HepG2 (cell line): ENCODE results near the gene HMMR. TPM values are rescaled to one million over a fixed set of nuclear protein-coding genes. Genes with fewer than 3 reads are reported as not detected.

ENCODE experiments used
- ATAC-seq: fragments of 200-7000 bp; cut with Tn5 transposase; 3 replicates; pipeline ENCODE4 v1.9.1; 2020; ENCODE audit warnings: mild to moderate bottlenecking, moderate library complexity
- BruUV-seq: library from RNA; stranded (reverse); fragments of 400-500 nt; replicated peaks from 2 replicates; lab custom pipeline; 2021; lab: Mats Ljungman, UMichigan
- CTCF ChIA-PET: fragments of 300-600 bp; formaldehyde crosslinking; extraction: SDS; loops from one replicate; lab custom pipeline; 2021; ENCODE audit warnings: low total read pairs, inconsistent platforms, low intra/inter-chr PET ratio; lab: Yijun Ruan, JAX
- POLR2A ChIA-PET: fragments of 350-600 bp; sonication (Branson Sonifier 250); formaldehyde crosslinking; loops from one replicate; lab custom pipeline; 2020; ENCODE audit warnings: antibody characterized with exemption, inconsistent platforms; lab: Yijun Ruan, JAX
- DNase-seq: peaks from one replicate; pipeline ENCODE4 v3.0.0-alpha.2; 2015; ENCODE audit warnings: low spot score
- FAIRE-seq: peaks from 3 replicates; lab custom pipeline; 2011; peaks lifted over from hg19 to GRCh38; lab: Jason Lieb, UNC
- H2AFZ ChIP-seq: one replicate; pipeline ENCODE4 v1.6.1; 2011; ENCODE audit warnings: low read length, inconsistent platforms
- H3K27ac ChIP-seq: fragments of 300-600 bp; 3 replicates; pipeline ENCODE4 v1.8.0; 2011; ENCODE audit warnings: mixed run types, mild to moderate bottlenecking, mixed read lengths, low read length, inconsistent platforms; ENCODE audit not compliant: insufficient read depth; ENCODE audit errors: extremely low read length
- H3K27me3 ChIP-seq, 2 experiments: fragments of 200-600 bp in 1 of 2; 2 replicates in 1 of 2; 3 replicates in 1 of 2; pipeline versions ENCODE4 v1.6.0 to v1.8.0; 2011; ENCODE audit warnings: low read length in 2 of 2, mild to moderate bottlenecking in 2 of 2, moderate library complexity in 2 of 2, inconsistent platforms in 1 of 2; ENCODE audit not compliant: insufficient read depth in 2 of 2, control insufficient read depth in 1 of 2
- H3K36me3 ChIP-seq, 2 experiments: fragments of 200-600 bp in 1 of 2; replicated peaks in 1 of 2; 2 replicates in 1 of 2; 3 replicates in 1 of 2; pipeline versions ENCODE4 v1.5.1 to v1.8.0; 2011; ENCODE audit warnings: low read length in 2 of 2, inconsistent platforms in 1 of 2; ENCODE audit not compliant: insufficient read depth in 2 of 2, control insufficient read depth in 1 of 2
- H3K4me1 ChIP-seq: 2 replicates; pipeline ENCODE4 v1.5.1; 2012; ENCODE audit warnings: low read length, inconsistent platforms; ENCODE audit not compliant: insufficient read depth
- H3K4me2 ChIP-seq: 2 replicates; pipeline ENCODE4 v1.6.0; 2011; ENCODE audit warnings: low read depth, low read length, inconsistent platforms
- H3K4me3 ChIP-seq, 3 experiments: fragments of 200-600 bp in 1 of 3; sonication (generic), shearing (Covaris generic) in 1 of 3; replicated peaks in 1 of 3; 2 replicates each; pipeline ENCODE4 v1.5.1; 2011 to 2016; ENCODE audit warnings: low read length in 3 of 3, inconsistent platforms in 2 of 3, low read depth in 2 of 3, mild to moderate bottlenecking in 2 of 3, control low read depth in 1 of 3, mixed read lengths in 1 of 3; ENCODE audit not compliant: insufficient read depth in 1 of 3
- H3K79me2 ChIP-seq: one replicate; pipeline ENCODE4 v1.6.1; 2011; ENCODE audit warnings: low read length, inconsistent platforms; ENCODE audit not compliant: insufficient read depth
- H3K9ac ChIP-seq: 2 replicates; pipeline ENCODE4 v1.6.0; 2011; ENCODE audit warnings: mild to moderate bottlenecking, low read depth, low read length, inconsistent platforms; ENCODE audit not compliant: insufficient read depth
- H3K9me3 ChIP-seq: 2 replicates; pipeline ENCODE4 v1.5.1; 2012; ENCODE audit warnings: mild to moderate bottlenecking, low read length
- H4K20me1 ChIP-seq: 2 replicates; pipeline ENCODE4 v1.6.0; 2011; ENCODE audit warnings: inconsistent platforms, mild to moderate bottlenecking, low read length, moderate library complexity; ENCODE audit not compliant: insufficient read depth
- ARID2 ChIP-seq: sonication (generic); formaldehyde crosslinking; IDR thresholded peaks from 2 replicates; pipeline ENCODE4 v1.8.1; 2022; ENCODE audit warnings: mild to moderate bottlenecking, missing genetic modification reagents, borderline replicate concordance
- FOXM1 ChIP-seq: sonication (generic); formaldehyde crosslinking; IDR thresholded peaks from 2 replicates; pipeline ENCODE4 v1.5.0; 2020; ENCODE audit warnings: missing genetic modification reagents
- GATAD2A ChIP-seq: IDR thresholded peaks from 2 replicates; pipeline ENCODE4 v1.6.1; 2016
- GMEB1 ChIP-seq: sonication (generic); formaldehyde crosslinking; IDR thresholded peaks from 2 replicates; pipeline ENCODE4 v1.5.1; 2020; ENCODE audit warnings: missing genetic modification reagents, mild to moderate bottlenecking, borderline replicate concordance
- HBP1 ChIP-seq: IDR thresholded peaks from 2 replicates; pipeline ENCODE4 v1.6.1; 2016; ENCODE audit warnings: low read depth, control low read depth
- HMG20B ChIP-seq: conservative IDR thresholded peaks from 2 replicates; pipeline ENCODE4 v1.6.1; 2016; ENCODE audit warnings: missing genetic modification reagents, missing compliant biosample characterization
- HOXD1 ChIP-seq: sonication (generic); formaldehyde crosslinking; IDR thresholded peaks from 2 replicates; pipeline ENCODE4 v1.5.0; 2020; ENCODE audit warnings: missing genetic modification reagents
- MAFG ChIP-seq: sonication (generic); formaldehyde crosslinking; IDR thresholded peaks from 2 replicates; pipeline ENCODE4 v1.5.1; 2020; ENCODE audit warnings: mild to moderate bottlenecking, missing genetic modification reagents
- PITX1 ChIP-seq: sonication (generic); formaldehyde crosslinking; IDR thresholded peaks from 2 replicates; pipeline ENCODE4 v1.5.1; 2020; ENCODE audit warnings: mild to moderate bottlenecking, missing genetic modification reagents
- SIX1 ChIP-seq: sonication (generic); formaldehyde crosslinking; IDR thresholded peaks from 2 replicates; pipeline ENCODE4 v1.4.0; 2020; ENCODE audit warnings: missing genetic modification reagents, borderline replicate concordance
- SRY ChIP-seq: sonication (generic); formaldehyde crosslinking; IDR thresholded peaks from 2 replicates; pipeline ENCODE4 v1.8.0; 2022; ENCODE audit warnings: mild to moderate bottlenecking, missing genetic modification reagents
- ZC3H13 ChIP-seq: sonication (generic); formaldehyde crosslinking; IDR thresholded peaks from 2 replicates; pipeline ENCODE4 v1.8.1; 2023; ENCODE audit warnings: mild to moderate bottlenecking, missing genetic modification reagents, moderate library complexity
- ZKSCAN8 ChIP-seq: IDR thresholded peaks from 2 replicates; pipeline ENCODE4 v1.6.1; 2016; ENCODE audit warnings: borderline replicate concordance, missing genetic modification reagents, missing compliant biosample characterization
- ZNF607 ChIP-seq: sonication (generic); formaldehyde crosslinking; IDR thresholded peaks from 2 replicates; pipeline ENCODE4 v1.5.1; 2020; ENCODE audit warnings: missing genetic modification reagents, mild to moderate bottlenecking, borderline replicate concordance
- ZNF816 ChIP-seq: sonication (generic); formaldehyde crosslinking; IDR thresholded peaks from 2 replicates; pipeline ENCODE4 v1.8.0; 2022; ENCODE audit warnings: missing genetic modification reagents, mild to moderate bottlenecking, borderline replicate concordance
- ZXDC ChIP-seq: sonication (generic); formaldehyde crosslinking; IDR thresholded peaks from 2 replicates; pipeline ENCODE4 v1.5.0; 2020; ENCODE audit warnings: mild to moderate bottlenecking, missing genetic modification reagents
- WGBS: methylation state at CpG from one replicate; pipeline ENCODE4 v1.1.6; 2017; ENCODE audit warnings: low lambda C conversion rate; 5-methylcytosine and 5-hydroxymethylcytosine counted together
- in situ Hi-C: cut with HindIII; loops from 2 replicates; pipeline ENCODE4 v1.10.0; 2017; ENCODE audit warnings: low pct_unique_long_range_greater_than_20kb; ENCODE audit not compliant: extremely low pct_ligation_motif_present
- intact Hi-C: fragments of 100-400 bp; cut with micrococcal nuclease; formaldehyde crosslinking; loops from one replicate; pipeline ENCODE4 v1.10.0; 2022; ENCODE audit not compliant: unreplicated experiment
- polyA plus RNA-seq, 8 experiments: library from polyadenylated mRNA; depleted of rRNA in 3 of 8; stranded (reverse) in 7 of 8; unstranded in 1 of 8; fragments of >200 nt; fragmentation: Illumina TruSeq in 4 of 8; extraction: Trizol in 4 of 8; gene quantifications; 2 replicates each; pipeline versions ENCODE4 v1.2.1 to v1.2.3, GENCODE V29; 2011 to 2016; ENCODE audit warnings: low read depth in 4 of 8, missing spikeins in 1 of 8, mixed read lengths in 1 of 8; ENCODE audit not compliant: insufficient read depth in 1 of 8
- total RNA-seq, 5 experiments: library from RNA; depleted of rRNA; stranded (reverse); fragments of >200 nt; fragmentation: Illumina TruSeq; extraction: Trizol; gene quantifications; 2 replicates each; pipeline ENCODE4 v1.2.3, GENCODE V29; 2016; ENCODE audit warnings: low read depth in 1 of 5

HMMR gene
- total and polyA plus RNA-seq, 2 of the 13 experiments (the other 11 are each of a cell fraction or from before 2014, with no cell fraction given) = 8.5 to 48.3 TPM

GRCh38 chr5:163505368-163506094, 45.1 kb downstream of the HMMR start, which contains the start of gene MAT2B (continued):
- TF ChIP-seq ZXDC (CRISPR knock-in tag) (peak; percentile 68; the same call in 1 of the 2 replicates), PITX1 (peak; percentile 45; the same call in 1 of the 2 replicates), HOXD1 (CRISPR knock-in tag) (no peak), SRY (CRISPR knock-in tag) (0 out of 2 replicates have a peak, but pooled peaks have one; percentile 35), ZNF607 (peak; percentile 38), GMEB1 (CRISPR knock-in tag) (peak; percentile 95), GATAD2A (CRISPR knock-in tag) (peak; percentile 7)

- Histone ChIP-seq H3K79me2 (peaks cover 51% of the 10 kb centered on the region), H3K4me2 (peak overlapping the region; percentile 83), H3K4me3 (peak overlapping the region; percentile 64 to 99 (median 74)), H3K9ac (peak overlapping the region; percentile 85), H3K4me1 (peaks cover 41% of the 10 kb centered on the region), H3K36me3 (no peaks in the 10 kb centered on the region), H3K27me3 (no peaks in the 10 kb centered on the region; a peak in 1 of 5 replicates)
- BruUV-seq = TSS peak; percentile 69
- ChIA-PET POLR2A (interaction anchor here (0.9 to 1.5 kb wide), 7 partner anchors 17 to 73 kb away, joined by 3 to 37 read pairs (median 4); partner anchors contain the start of genes CCNG1, HMMR and NUDCD2), CTCF (no interaction called here)
- DNase-seq = no peak
- intact Hi-C loops = no loop called here
- peak; percentile 72; the same call in 1 of the 2 replicates for TF ChIP-seq ARID2 (CRISPR knock-in tag)
- TF ChIP-seq ZC3H13 (CRISPR knock-in tag) = 0 out of 2 replicates have a peak, but pooled peaks have one; percentile 16
- 0 out of 2 replicates have a peak, but pooled peaks have one; percentile 4 for TF ChIP-seq SIX1 (CRISPR knock-in tag)
- TF ChIP-seq FOXM1 (CRISPR knock-in tag) = no peak
- 0 out of 2 replicates have a peak, but pooled peaks have one; percentile 30 for TF ChIP-seq HBP1 (CRISPR knock-in tag)
- 0 out of 2 replicates have a peak, but pooled peaks have one; percentile 2 for TF ChIP-seq HMG20B
- TF ChIP-seq ZKSCAN8 = 0 out of 2 replicates have a peak, but pooled peaks have one; percentile 5
- no peak for TF ChIP-seq MAFG (CRISPR knock-in tag)
- TF ChIP-seq ZNF816 (CRISPR knock-in tag) = 0 out of 2 replicates have a peak, but pooled peaks have one; percentile 16
- TF ChIP-seq, all 625 proteins: peak for 7
- Histone ChIP-seq H3K9me3 (no peaks in the 10 kb centered on the region), H3K27ac (peak overlapping the region; percentile 92), H2AFZ (no peak overlapping the region), H4K20me1 (no peaks in the 10 kb centered on the region)
- ATAC-seq (no peak), FAIRE-seq (no peak)
- WGBS = 0% methylated on average over 8 of the region's 9 CpGs
- in situ Hi-C loops = no loop called here
Measured at GRCh38 chr5:163506095-163506457, 45.6 kb downstream of the HMMR start.
